Breast epithelium (tissue), 4 donors: ENCODE data around the gene MYH9. TPM values are rescaled to one million over a fixed set of nuclear protein-coding genes. Genes with fewer than 3 reads are reported as not detected.

Experiments used
- DNase-seq, 2 donors: peaks; one replicate each; pipeline ENCODE4 v3.0.0-alpha.2; 2019; ENCODE audit warnings: low spot score in 2 of 2
- H3K27ac ChIP-seq, 2 donors: fragments of 200-600 bp; sonication (generic) in 1 of 2; one replicate each; pipeline ENCODE4 v1.5.1; 2016 to 2019; ENCODE audit warnings: mild to moderate bottlenecking in 1 of 2
- H3K27me3 ChIP-seq, 2 donors: fragments of 200-600 bp; sonication (generic) in 1 of 2; one replicate each; pipeline versions ENCODE4 v1.5.1 to v1.6.0; 2017 to 2019; ENCODE audit warnings: control low read depth in 1 of 2, mild to moderate bottlenecking in 1 of 2
- H3K36me3 ChIP-seq: fragments of 200-600 bp; one replicate; pipeline ENCODE4 v1.5.1; 2019
- H3K4me1 ChIP-seq, 2 donors: fragments of 200-600 bp; sonication (generic); one replicate each; pipeline ENCODE4 v1.5.1; 2016 to 2019; ENCODE audit warnings: control low read depth in 1 of 2
- H3K4me3 ChIP-seq, 3 donors: fragments of 200-600 bp; sonication (generic); 1 replicate in 2 of 3; 2 replicates in 1 of 3; pipeline ENCODE4 v1.5.1; 2016 to 2019; ENCODE audit warnings: mild to moderate bottlenecking in 3 of 3, moderate library complexity in 2 of 3
- H3K9me3 ChIP-seq, 2 donors: fragments of 200-600 bp; sonication (generic) in 1 of 2; one replicate each; pipeline ENCODE4 v1.5.1; 2016 to 2019; ENCODE audit warnings: control low read depth in 1 of 2
- POLR2A ChIP-seq: fragments of 450-650 bp; IDR thresholded peaks from one replicate; pipeline ENCODE4 v1.6.1; 2016; ENCODE audit warnings: antibody characterized with exemption, mild to moderate bottlenecking, moderate library complexity
- POLR2AphosphoS5 ChIP-seq, 3 donors: sonication (generic); formaldehyde crosslinking; IDR thresholded peaks; one replicate each; pipeline ENCODE4 v1.6.1; 2017; ENCODE audit warnings: antibody characterized with exemption in 3 of 3
- intact Hi-C: fragments of 100-400 bp; cut with DNase I; formaldehyde crosslinking; loops from one replicate; pipeline ENCODE4 v1.15.1; 2023; ENCODE audit warnings: low total_unique reads
- total RNA-seq, 3 donors: library from RNA; depleted of rRNA; stranded (reverse); fragments of >200 nt; gene quantifications; one replicate each; pipeline ENCODE4 v1.1.0, GENCODE V29; 2016
- TF ChIP-seq, protein P1 (sequence below), 3 donors: fragments of 450-650 bp; IDR thresholded peaks; one replicate each; pipeline ENCODE4 v1.5.1; 2016 to 2017; ENCODE audit warnings: antibody characterized with exemption in 3 of 3, mild to moderate bottlenecking in 3 of 3, moderate library complexity in 3 of 3

MYH9 gene
- total RNA-seq, 3 donors from 2014 or later, result 169 to 392 (median 268) TPM

DNA sequence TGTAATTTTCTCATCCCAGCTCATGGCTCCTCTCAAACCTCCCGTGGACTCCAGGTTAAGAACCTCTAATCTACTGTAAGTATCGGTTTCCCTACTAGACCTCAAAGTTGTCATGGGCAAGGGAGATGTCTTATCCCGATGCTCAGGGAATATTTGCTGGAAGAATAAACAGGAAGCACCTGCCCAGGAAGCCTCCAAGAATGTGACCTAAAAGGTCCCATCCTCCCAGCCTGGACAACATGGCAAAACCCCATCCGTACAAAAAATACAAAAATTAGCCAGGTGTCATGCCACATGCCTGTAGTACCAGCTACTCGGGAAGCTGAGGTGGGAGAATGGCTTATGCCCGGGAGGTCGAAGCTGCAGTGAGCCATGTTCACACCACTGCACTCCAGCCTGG is 72.4 kb downstream of the MYH9 start:
- intact Hi-C loops, result no loop called here
- H3K36me3 ChIP-seq, result peaks cover 37% of the 10 kb centered on the region
- no peak overlapping the region for H3K27ac ChIP-seq
- no peak overlapping the region for H3K4me3 ChIP-seq
- H3K9me3 ChIP-seq, result no peaks in the 10 kb centered on the region
- no peaks in the 10 kb centered on the region for H3K4me1 ChIP-seq
- TF ChIP-seq, protein P1, sequence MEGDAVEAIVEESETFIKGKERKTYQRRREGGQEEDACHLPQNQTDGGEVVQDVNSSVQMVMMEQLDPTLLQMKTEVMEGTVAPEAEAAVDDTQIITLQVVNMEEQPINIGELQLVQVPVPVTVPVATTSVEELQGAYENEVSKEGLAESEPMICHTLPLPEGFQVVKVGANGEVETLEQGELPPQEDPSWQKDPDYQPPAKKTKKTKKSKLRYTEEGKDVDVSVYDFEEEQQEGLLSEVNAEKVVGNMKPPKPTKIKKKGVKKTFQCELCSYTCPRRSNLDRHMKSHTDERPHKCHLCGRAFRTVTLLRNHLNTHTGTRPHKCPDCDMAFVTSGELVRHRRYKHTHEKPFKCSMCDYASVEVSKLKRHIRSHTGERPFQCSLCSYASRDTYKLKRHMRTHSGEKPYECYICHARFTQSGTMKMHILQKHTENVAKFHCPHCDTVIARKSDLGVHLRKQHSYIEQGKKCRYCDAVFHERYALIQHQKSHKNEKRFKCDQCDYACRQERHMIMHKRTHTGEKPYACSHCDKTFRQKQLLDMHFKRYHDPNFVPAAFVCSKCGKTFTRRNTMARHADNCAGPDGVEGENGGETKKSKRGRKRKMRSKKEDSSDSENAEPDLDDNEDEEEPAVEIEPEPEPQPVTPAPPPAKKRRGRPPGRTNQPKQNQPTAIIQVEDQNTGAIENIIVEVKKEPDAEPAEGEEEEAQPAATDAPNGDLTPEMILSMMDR (IDR thresholded peaks at IDR 0.05), result no peak
- no peak for TF ChIP-seq POLR2A
- TF ChIP-seq POLR2AphosphoS5 (IDR thresholded peaks at IDR 0.05), result no peak
- no peak for DNase-seq
- H3K27me3 ChIP-seq, result no peaks in the 10 kb centered on the region

DNA sequence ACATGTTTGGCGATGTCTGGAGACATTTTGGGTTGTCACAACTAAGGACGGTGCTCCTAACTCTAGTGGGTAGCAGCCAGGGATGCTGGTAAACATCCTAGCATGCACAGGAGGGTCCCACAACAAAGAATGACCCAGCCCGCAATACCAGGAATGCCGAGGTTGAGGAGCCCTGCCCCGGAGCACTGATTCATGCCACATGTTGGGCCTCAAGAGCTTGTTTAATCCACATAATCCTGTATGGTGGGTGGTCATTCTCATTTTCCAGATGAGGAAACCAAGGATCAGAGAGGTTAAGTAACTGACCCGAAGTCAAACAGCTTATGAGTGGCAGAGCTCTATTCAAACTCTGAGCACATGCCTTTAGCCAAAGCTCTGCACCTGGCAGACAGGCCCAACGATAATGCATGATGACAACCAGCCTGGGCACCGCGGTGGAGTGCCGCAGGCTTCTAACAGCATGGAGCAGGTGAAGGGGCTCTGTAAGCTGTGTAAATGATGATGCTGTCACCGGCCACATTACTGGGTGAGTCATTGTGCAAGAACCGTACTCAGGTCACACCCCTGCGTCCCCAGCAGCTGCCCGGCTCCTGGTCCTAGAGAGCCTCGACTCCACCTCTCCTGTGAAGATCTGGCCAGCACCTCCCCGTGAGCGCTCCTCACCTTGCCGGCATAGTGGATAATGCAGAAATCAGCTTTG is 76.2 kb downstream of the MYH9 start:
- Histone ChIP-seq H3K36me3 (peaks cover 35% of the 10 kb centered on the region), H3K27ac (no peak overlapping the region), H3K27me3 (no peaks in the 10 kb centered on the region), H3K9me3 (no peaks in the 10 kb centered on the region), H3K4me1 (no peaks in the 10 kb centered on the region), H3K4me3 (no peak overlapping the region)
- no peak for TF ChIP-seq POLR2AphosphoS5 (IDR thresholded peaks at IDR 0.05)
- TF ChIP-seq, protein P1 (IDR thresholded peaks at IDR 0.05), result no peak
- TF ChIP-seq POLR2A, result no peak
- intact Hi-C loops, result no loop called here
- DNase-seq, result no peak

DNA sequence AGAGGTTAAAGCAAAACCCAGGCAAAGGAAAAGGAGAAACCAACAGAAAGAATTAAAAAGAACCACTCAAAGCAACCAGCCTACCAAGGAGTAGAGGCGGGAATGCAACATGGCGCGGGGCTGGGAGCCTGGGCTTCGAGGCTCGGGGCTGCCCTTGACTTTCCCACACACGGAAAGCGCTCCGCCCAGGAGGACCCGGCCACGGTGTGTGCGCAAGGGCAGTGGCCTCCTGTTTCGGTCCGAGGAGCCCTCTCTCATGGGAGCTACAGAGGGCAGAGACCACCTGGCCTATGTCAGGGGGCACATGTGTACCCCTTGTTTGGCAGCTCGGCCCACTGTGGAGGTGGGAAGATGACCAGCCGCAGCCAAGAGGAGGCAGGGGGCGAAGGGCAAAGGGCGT is 78.9 kb downstream of the MYH9 start:
- Histone ChIP-seq H3K27ac (peak overlapping the region in 1 of 2 donors; percentile 17), H3K27me3 (no peaks in the 10 kb centered on the region), H3K36me3 (peaks cover 32% of the 10 kb centered on the region), H3K4me1 (no peaks in the 10 kb centered on the region), H3K4me3 (no peak overlapping the region), H3K9me3 (no peaks in the 10 kb centered on the region)
- TF ChIP-seq POLR2A (no peak), POLR2AphosphoS5 (IDR thresholded peaks at IDR 0.05) (no peak)
- TF ChIP-seq, protein P1 (IDR thresholded peaks at IDR 0.05), result no peak
- intact Hi-C loops, result no loop called here
- DNase-seq, result no peak

DNA sequence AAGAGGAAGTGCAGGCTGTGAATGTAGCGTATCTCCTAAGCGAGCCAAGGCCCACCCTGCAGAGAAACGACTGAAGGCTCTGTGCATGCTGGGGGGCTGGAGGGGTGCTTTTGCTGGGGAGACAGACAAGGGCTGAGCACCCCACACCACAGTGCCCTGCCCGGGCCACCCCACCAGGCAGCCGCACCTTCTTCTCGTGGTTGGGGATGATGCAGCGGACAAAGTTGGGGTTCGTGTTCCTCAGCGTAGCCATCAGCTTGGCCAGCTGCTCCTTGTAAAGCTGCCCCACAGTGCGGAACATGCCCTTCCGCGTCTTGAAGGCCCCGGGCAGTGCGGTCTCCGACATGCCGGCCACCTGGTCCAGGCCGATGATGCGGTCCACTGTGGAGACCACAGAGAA is 81.5 kb downstream of the MYH9 start:
- no peak for TF ChIP-seq POLR2AphosphoS5 (IDR thresholded peaks at IDR 0.05)
- TF ChIP-seq, protein P1 (IDR thresholded peaks at IDR 0.05), result no peak
- TF ChIP-seq POLR2A, result no peak
- intact Hi-C loops, result no loop called here
- no peak for DNase-seq
- Histone ChIP-seq H3K27ac (peak overlapping the region in 1 of 2 donors; percentile 32), H3K36me3 (peaks cover 17% of the 10 kb centered on the region), H3K4me3 (no peak overlapping the region), H3K27me3 (no peaks in the 10 kb centered on the region), H3K9me3 (no peaks in the 10 kb centered on the region), H3K4me1 (no peaks in the 10 kb centered on the region)

DNA sequence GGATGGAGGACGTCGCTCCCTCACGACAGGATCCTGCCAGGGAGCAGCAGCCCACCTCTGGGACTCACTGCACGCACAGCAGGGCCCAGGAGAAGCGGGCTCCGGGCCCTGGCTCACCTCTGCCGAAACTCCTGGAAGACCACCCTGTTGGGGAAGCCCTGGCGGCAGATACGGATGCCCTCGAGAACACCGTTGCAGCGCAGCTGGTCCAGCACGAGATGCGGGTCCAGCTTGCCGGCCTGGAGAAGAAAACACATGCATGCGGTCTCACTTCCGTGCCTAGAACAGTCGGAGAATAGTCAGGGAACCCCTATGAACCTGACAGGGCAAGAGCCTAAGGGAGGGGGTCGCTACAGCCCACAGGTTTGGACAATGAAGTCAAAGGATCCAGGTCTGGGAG is 82.0 kb downstream of the MYH9 start:
- Histone ChIP-seq H3K27ac (peak overlapping the region in 1 of 2 donors; percentile 32), H3K27me3 (no peaks in the 10 kb centered on the region), H3K4me1 (no peaks in the 10 kb centered on the region), H3K36me3 (peaks cover 13% of the 10 kb centered on the region), H3K4me3 (no peak overlapping the region), H3K9me3 (no peaks in the 10 kb centered on the region)
- intact Hi-C loops, result no loop called here
- DNase-seq, result no peak
- TF ChIP-seq, protein P1 (IDR thresholded peaks at IDR 0.05), result no peak
- TF ChIP-seq POLR2AphosphoS5 (IDR thresholded peaks at IDR 0.05) (no peak), POLR2A (no peak)
